ENCODE measurements around the gene ZNF697. TPM values are rescaled to one million over a fixed set of nuclear protein-coding genes. Genes with fewer than 3 reads are reported as not detected.
"Not testable (repeated sequence)": the region's sequence is repeated elsewhere in the genome, so short reads cannot be mapped to it uniquely, and the experiment has no call there.

Gene ZNF697
- total RNA-seq, 2 experiments from 2014 or later, result 0.41 to 0.59 TPM

DNA sequence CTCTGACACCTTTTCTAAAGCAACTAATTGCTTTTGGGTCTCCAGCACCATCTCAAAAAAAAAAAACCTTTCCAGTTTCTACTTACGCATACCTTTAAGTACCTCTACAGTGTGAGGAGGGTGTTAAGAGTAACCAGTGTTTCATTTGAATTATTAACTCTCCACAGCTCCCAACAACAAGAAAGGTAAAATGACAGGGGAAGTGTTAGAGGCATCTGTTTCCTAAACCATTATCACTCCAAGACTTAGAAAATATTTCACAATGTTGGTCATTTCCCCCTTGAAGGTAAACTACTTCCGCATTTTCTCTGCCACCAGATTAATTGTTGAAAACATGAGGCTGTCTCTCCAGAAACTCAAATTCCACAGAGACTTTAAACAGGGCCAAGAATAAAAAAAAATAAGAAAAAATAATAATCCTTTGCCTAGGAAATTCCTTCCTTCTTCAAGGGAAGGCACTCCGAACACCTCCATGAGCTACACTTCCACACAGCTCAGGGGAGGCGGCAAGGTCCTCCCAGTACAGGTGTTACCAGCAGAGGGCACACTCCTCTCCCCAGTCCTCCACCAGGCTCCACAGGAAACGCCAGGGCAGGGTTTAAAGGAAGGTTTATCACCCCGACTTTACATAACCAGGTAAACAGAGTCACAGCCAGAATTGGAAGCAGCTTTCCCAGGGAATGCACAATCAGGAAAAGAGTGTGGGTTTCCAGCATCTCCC is 40.8 kb downstream of the ZNF697 start:
- CTCF ChIA-PET; H3K4me3 Mint-ChIP-seq; H3K27ac Mint-ChIP-seq; H3K9me3 Mint-ChIP-seq; DNase-seq; H3K4me1 Mint-ChIP-seq (ENCODE audit: low read depth); H3K36me3 Mint-ChIP-seq (ENCODE audit: low read depth); H3K27me3 Mint-ChIP-seq (ENCODE audit: low read depth): not testable (repeated sequence)
- intact Hi-C loops (cut with micrococcal nuclease), result loop anchor here (5.0 kb wide), 1 partner anchor 235 kb away; no protein-coding TSS in a partner anchor

DNA sequence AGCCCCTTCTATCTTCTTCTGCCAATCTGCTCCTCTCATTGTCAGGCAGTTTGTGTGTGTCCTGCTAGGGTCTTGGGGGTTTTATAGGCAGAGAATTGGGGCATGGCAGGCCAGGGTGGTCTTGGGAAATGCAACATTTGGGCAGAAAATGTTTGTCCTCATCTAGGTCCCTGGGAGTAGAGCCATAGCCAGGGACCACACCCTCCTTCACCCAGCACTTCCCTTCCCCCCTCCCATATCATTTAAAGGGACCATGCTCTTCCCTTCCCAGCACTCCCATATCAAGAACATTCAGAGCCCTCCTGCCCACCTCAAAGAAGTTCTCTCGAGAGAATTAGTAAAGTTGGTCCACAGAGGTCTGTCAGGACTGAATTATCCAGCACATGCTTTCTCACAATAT is 41.7 kb downstream of the ZNF697 start:
- Mint-ChIP-seq H3K9me3 (no peaks in the 10 kb centered on the region), H3K27ac (no peak overlapping the region), H3K27me3 (ENCODE audit: low read depth) (peaks cover 9% of the 10 kb centered on the region), H3K36me3 (ENCODE audit: low read depth) (no peaks in the 10 kb centered on the region), H3K4me1 (ENCODE audit: low read depth) (no peaks in the 10 kb centered on the region), H3K4me3 (no peak overlapping the region)
- intact Hi-C loops (cut with micrococcal nuclease), result loop anchor here (5.0 kb wide), 1 partner anchor 234 kb away; no protein-coding TSS in a partner anchor
- DNase-seq, result no peak
- CTCF ChIA-PET, result interaction anchor here (0.6 to 1.2 kb wide), 2 partner anchors 14 to 69 kb away, joined by 3 to 4 read pairs; no protein-coding TSS in a partner anchor

- Mint-ChIP-seq H3K9me3 (no peaks in the 10 kb centered on the region), H3K27ac (no peak overlapping the region), H3K4me1 (ENCODE audit: low read depth) (no peaks in the 10 kb centered on the region), H3K4me3 (no peak overlapping the region), H3K27me3 (ENCODE audit: low read depth) (peaks cover 9% of the 10 kb centered on the region), H3K36me3 (ENCODE audit: low read depth) (no peaks in the 10 kb centered on the region)
- DNase-seq, result no peak
- intact Hi-C loops (cut with micrococcal nuclease), result loop anchor here (5.0 kb wide), 1 partner anchor 233 kb away; no protein-coding TSS in a partner anchor
- CTCF ChIA-PET, result interaction anchor here (1.2 kb wide), 1 partner anchor 70 kb away, joined by 3 read pairs; no protein-coding TSS in a partner anchor
Measured at GRCh38 chr1:119605686-119606085, 42.4 kb downstream of the ZNF697 start.

DNA sequence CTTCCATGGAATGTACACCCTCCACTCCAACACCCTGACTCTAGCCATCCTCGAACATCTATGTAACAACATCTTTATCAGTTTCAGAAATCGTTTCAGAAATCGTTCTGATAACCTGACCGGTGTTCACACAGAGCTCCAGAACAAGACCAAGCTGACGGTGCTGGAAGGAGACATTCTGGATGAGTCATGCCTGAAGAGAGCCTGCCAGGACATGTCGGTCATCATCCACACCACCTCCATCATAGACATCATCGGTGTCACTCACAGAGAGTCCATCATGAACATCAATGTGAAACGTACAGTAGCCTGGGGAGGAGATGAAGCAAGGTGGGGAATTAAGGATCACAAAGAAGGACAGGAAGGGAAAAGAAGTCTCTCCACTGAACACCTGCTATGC is 43.0 kb downstream of the ZNF697 start:
- CTCF ChIA-PET; H3K4me1 Mint-ChIP-seq (ENCODE audit: low read depth); H3K4me3 Mint-ChIP-seq; H3K36me3 Mint-ChIP-seq (ENCODE audit: low read depth); DNase-seq; H3K9me3 Mint-ChIP-seq; H3K27me3 Mint-ChIP-seq (ENCODE audit: low read depth); H3K27ac Mint-ChIP-seq: not testable (repeated sequence)
- intact Hi-C loops (cut with micrococcal nuclease), result loop anchor here (5.0 kb wide), 1 partner anchor 233 kb away; no protein-coding TSS in a partner anchor

GRCh38 chr1:119603695-119604094 is 44.4 kb downstream of the ZNF697 start:
- CTCF ChIA-PET, result no interaction called here
- Mint-ChIP-seq H3K36me3 (ENCODE audit: low read depth) (no peaks in the 10 kb centered on the region), H3K27me3 (ENCODE audit: low read depth) (peaks cover 9% of the 10 kb centered on the region), H3K27ac (no peak overlapping the region), H3K4me1 (ENCODE audit: low read depth) (no peaks in the 10 kb centered on the region), H3K4me3 (no peak overlapping the region), H3K9me3 (no peaks in the 10 kb centered on the region)
- DNase-seq, result no peak
- intact Hi-C loops (cut with micrococcal nuclease), result no loop called here

DNA sequence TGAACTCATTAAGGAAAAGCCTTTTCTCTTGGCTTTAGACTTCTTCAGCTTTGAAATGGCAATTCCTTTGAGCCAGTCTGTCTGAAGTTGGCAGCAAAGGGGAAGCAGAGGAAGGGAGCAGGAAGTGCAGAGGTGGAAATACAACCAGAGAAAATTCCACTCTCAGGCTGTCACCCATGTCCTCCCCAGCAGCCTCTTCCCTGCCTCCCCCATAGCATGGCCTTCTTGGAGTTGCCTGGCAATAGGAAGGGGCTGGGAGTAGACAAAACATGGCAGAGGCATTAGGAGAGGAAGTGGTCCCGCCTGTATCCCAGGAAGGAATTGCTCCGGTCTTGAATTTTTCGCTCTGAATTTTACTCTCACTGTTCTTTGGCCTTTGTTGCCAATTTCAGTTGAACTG is 44.8 kb downstream of the ZNF697 start:
- CTCF ChIA-PET; DNase-seq; H3K4me1 Mint-ChIP-seq (ENCODE audit: low read depth); intact Hi-C loops (cut with micrococcal nuclease); H3K4me3 Mint-ChIP-seq; H3K9me3 Mint-ChIP-seq; H3K27me3 Mint-ChIP-seq (ENCODE audit: low read depth); H3K27ac Mint-ChIP-seq; H3K36me3 Mint-ChIP-seq (ENCODE audit: low read depth): not testable (repeated sequence)

- intact Hi-C loops (cut with micrococcal nuclease); H3K4me1 Mint-ChIP-seq (ENCODE audit: low read depth); DNase-seq; H3K27me3 Mint-ChIP-seq (ENCODE audit: low read depth); H3K9me3 Mint-ChIP-seq; H3K4me3 Mint-ChIP-seq; H3K36me3 Mint-ChIP-seq (ENCODE audit: low read depth); H3K27ac Mint-ChIP-seq; CTCF ChIA-PET: not testable (repeated sequence)
Measured at GRCh38 chr1:119602789-119603188, 45.3 kb downstream of the ZNF697 start.

DNA sequence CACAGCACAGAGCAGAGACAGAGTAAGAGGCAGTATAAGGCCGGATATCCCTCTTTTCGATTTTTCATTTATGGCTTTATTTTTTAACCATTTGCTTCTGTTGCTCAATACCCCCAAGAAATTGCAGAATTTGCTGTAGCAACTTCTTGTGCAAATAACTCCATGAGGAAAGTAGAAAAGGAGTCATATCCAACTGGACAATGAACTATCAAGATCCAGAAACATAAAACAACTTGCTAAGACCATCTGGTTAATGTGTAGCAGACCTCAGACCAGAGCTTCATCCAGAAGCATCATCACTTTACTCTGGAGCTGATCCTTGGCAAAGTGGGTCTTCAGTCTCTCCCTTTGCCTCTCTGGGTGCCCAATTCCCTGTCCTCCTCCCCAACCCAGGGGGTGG is 45.9 kb downstream of the ZNF697 start:
- Mint-ChIP-seq H3K27me3 (ENCODE audit: low read depth) (peaks cover 9% of the 10 kb centered on the region), H3K36me3 (ENCODE audit: low read depth) (no peaks in the 10 kb centered on the region), H3K27ac (no peak overlapping the region), H3K9me3 (no peaks in the 10 kb centered on the region), H3K4me3 (no peak overlapping the region), H3K4me1 (ENCODE audit: low read depth) (no peaks in the 10 kb centered on the region)
- DNase-seq, result no peak
- intact Hi-C loops (cut with micrococcal nuclease), result no loop called here
- CTCF ChIA-PET, result no interaction called here

- H3K36me3 Mint-ChIP-seq (ENCODE audit: low read depth), result no peaks in the 10 kb centered on the region
- no peak overlapping the region for H3K4me3 Mint-ChIP-seq
- intact Hi-C loops (cut with micrococcal nuclease), result no loop called here
- no peaks in the 10 kb centered on the region for H3K9me3 Mint-ChIP-seq
- DNase-seq, result no peak
- H3K27ac Mint-ChIP-seq, result no peak overlapping the region
- CTCF ChIA-PET, result interaction anchor here (0.8 kb wide), 1 partner anchor 10 kb away, joined by 3 read pairs; no protein-coding TSS in a partner anchor
- H3K27me3 Mint-ChIP-seq (ENCODE audit: low read depth), result peaks cover 11% of the 10 kb centered on the region
- no peaks in the 10 kb centered on the region for H3K4me1 Mint-ChIP-seq (ENCODE audit: low read depth)
Measured at GRCh38 chr1:119600976-119601375, 47.1 kb downstream of the ZNF697 start.

DNA sequence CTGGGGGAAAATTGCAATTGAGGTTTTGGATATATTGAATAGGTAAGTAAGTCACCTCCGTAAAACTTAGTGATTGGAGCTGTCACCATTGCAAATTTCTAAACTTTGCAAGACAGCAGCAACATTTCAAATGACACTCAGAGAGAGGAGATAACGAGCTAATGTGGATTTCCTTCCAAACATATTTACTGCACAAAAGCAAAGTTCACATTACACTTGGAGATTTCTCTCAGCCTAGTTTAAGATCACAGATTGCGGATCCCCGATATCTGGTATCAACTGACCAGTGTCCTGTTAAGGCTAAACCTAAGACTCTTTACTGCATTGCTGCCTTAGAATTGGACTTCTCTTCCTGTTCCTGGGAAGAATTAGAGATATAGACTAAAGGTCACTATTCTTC is 47.5 kb downstream of the ZNF697 start:
- intact Hi-C loops (cut with micrococcal nuclease), result no loop called here
- Mint-ChIP-seq H3K36me3 (ENCODE audit: low read depth) (no peaks in the 10 kb centered on the region), H3K27ac (no peak overlapping the region), H3K4me1 (ENCODE audit: low read depth) (no peaks in the 10 kb centered on the region), H3K27me3 (ENCODE audit: low read depth) (peaks cover 14% of the 10 kb centered on the region), H3K9me3 (no peaks in the 10 kb centered on the region), H3K4me3 (no peak overlapping the region)
- CTCF ChIA-PET, result interaction anchor here (0.8 kb wide), 1 partner anchor 10 kb away, joined by 3 read pairs; no protein-coding TSS in a partner anchor
- no peak for DNase-seq

- intact Hi-C loops (cut with micrococcal nuclease), result no loop called here
- peaks cover 9% of the 10 kb centered on the region for H3K27me3 Mint-ChIP-seq (ENCODE audit: low read depth)
- no peaks in the 10 kb centered on the region for H3K4me1 Mint-ChIP-seq (ENCODE audit: low read depth)
- no peak overlapping the region for H3K4me3 Mint-ChIP-seq
- no peak overlapping the region for H3K27ac Mint-ChIP-seq
- CTCF ChIA-PET, result no interaction called here
- H3K9me3 Mint-ChIP-seq, result no peaks in the 10 kb centered on the region
- no peak for DNase-seq
- H3K36me3 Mint-ChIP-seq (ENCODE audit: low read depth), result no peaks in the 10 kb centered on the region
Measured at GRCh38 chr1:119595606-119596005, 52.5 kb downstream of the ZNF697 start.

DNA sequence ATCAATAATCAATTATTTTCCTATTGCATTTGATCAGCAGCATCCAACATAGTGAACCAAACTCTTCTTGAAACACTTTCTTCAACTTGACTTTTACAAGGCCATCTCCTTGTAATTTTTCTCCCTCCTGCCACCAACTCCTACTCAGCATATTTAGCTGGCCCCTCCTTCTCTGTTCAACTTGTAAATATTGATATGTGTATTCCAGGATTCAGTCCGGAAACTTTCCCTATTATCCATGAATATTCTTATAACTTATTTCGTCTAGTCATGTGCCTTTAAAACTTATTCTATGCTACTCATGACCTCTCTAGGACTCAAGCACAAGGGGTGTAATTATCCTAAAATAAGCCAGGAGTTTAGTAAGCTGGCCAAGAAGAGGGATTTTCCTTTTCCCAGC is 52.9 kb downstream of the ZNF697 start:
- H3K4me3 Mint-ChIP-seq, result no peak overlapping the region
- no peaks in the 10 kb centered on the region for H3K36me3 Mint-ChIP-seq (ENCODE audit: low read depth)
- intact Hi-C loops (cut with micrococcal nuclease), result no loop called here
- peaks cover 9% of the 10 kb centered on the region for H3K27me3 Mint-ChIP-seq (ENCODE audit: low read depth)
- H3K4me1 Mint-ChIP-seq (ENCODE audit: low read depth), result no peaks in the 10 kb centered on the region
- H3K9me3 Mint-ChIP-seq, result no peaks in the 10 kb centered on the region
- no peak for DNase-seq
- no peak overlapping the region for H3K27ac Mint-ChIP-seq
- CTCF ChIA-PET, result no interaction called here

GRCh38 chr1:119594376-119594775 is 53.7 kb downstream of the ZNF697 start:
- CTCF ChIA-PET, result no interaction called here
- Mint-ChIP-seq H3K9me3 (no peaks in the 10 kb centered on the region), H3K27ac (no peak overlapping the region), H3K36me3 (ENCODE audit: low read depth) (no peaks in the 10 kb centered on the region), H3K4me1 (ENCODE audit: low read depth) (no peaks in the 10 kb centered on the region), H3K27me3 (ENCODE audit: low read depth) (peaks cover 9% of the 10 kb centered on the region), H3K4me3 (no peak overlapping the region)
- intact Hi-C loops (cut with micrococcal nuclease), result no loop called here
- no peak for DNase-seq

All from activated naive CD4-positive, alpha-beta T cell treated with anti-CD3 and anti-CD28 coated beads for 36 hours (primary cell).